ENCODE data around the gene NMBR. TPM values are rescaled to one million over a fixed set of nuclear protein-coding genes. Genes with fewer than 3 reads are reported as not detected.

The NMBR gene
- total RNA-seq, 4 donors from 2014 or later: not detected

DNA sequence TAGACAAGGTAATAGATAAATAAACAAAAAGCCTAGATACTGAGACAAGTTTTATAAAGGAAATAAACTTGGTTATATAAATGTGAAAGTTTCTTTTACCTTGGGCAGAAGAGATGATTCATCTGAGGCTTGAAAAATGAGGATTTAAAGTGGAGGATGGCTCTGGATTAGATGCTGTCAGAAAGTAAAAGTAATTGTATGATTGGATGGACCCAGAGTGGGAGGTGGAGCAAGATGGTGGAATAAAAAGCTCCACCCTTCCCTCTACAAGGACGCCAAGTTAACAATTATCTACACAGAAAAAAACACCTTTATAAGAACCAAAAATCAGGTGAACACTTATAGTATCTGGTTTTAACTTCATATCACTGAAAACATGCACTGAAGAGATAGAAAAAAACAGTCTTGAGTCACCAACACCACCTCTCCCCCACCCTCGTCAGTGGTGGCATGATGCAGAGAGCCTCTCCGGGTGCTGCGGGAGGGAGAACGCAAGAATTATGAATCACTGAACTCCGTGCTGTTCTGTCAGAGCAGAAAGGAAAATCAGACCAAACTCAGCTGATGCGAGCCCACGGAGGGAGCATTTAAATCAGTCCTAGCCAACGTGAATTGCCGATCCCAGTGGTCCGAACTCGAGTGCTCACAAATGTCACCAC, 98.9 kb downstream of the NMBR start:
- TF ChIP-seq, protein P1, sequence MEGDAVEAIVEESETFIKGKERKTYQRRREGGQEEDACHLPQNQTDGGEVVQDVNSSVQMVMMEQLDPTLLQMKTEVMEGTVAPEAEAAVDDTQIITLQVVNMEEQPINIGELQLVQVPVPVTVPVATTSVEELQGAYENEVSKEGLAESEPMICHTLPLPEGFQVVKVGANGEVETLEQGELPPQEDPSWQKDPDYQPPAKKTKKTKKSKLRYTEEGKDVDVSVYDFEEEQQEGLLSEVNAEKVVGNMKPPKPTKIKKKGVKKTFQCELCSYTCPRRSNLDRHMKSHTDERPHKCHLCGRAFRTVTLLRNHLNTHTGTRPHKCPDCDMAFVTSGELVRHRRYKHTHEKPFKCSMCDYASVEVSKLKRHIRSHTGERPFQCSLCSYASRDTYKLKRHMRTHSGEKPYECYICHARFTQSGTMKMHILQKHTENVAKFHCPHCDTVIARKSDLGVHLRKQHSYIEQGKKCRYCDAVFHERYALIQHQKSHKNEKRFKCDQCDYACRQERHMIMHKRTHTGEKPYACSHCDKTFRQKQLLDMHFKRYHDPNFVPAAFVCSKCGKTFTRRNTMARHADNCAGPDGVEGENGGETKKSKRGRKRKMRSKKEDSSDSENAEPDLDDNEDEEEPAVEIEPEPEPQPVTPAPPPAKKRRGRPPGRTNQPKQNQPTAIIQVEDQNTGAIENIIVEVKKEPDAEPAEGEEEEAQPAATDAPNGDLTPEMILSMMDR (IDR thresholded peaks at IDR 0.05): no peak
- TF ChIP-seq POLR2A (IDR thresholded peaks at IDR 0.05): no peak
- no peak overlapping the region for H3K4me3 ChIP-seq (ENCODE audit: low read depth, poor library complexity, severe bottlenecking)
- WGBS, 2 donors: 91 to 92% methylated on average over 12 of the region's 12 CpGs
- intact Hi-C loops (cut with DNase I; ENCODE audit: low total_unique reads): no loop called here
- DNase-seq (ENCODE audit: low spot score in 2 of 2): no peak

DNA sequence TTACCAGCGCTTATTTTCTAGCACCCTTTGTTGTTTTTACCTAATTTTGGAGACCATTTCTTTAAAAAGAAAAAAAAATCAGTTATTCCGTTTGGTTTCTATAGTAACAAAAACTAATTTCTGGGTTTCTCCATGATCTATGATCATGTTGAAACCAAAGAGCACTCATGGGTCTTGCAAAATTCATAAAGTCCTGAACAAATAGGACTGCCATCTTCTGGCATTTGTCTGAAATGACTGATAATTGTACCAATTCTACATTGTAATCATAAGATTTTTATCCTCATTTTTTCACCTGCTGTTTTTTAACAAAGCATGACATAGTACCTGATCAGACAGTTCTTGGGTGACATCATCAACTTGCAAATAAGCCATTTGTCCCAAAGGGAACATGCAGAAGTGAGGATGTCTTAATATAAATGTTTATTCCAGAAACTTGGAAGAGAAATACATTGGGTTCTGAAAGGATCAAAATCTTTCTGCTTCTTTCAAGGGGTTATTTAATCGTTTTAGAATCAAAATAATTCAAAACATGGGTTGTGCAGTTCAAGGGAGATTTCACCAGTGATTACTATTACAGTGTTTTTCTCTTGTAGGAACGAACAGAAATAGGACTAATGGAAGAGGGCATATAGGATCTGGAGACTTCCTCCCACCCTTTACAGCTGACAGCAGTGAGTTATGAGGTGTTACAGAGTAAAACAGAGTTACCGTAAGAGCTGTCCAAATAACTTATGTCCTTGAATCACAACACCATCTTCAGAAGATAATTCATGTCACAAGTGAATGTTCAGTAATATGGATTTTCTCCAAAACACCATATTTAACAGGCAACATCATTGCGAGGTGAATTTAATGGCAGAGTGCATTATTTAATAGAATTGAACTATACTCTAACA, 101.3 kb downstream of the NMBR start:
- TF ChIP-seq, protein P1 (IDR thresholded peaks at IDR 0.05): no peak
- TF ChIP-seq POLR2A (IDR thresholded peaks at IDR 0.05): no peak
- no peak for DNase-seq (ENCODE audit: low spot score in 2 of 2)
- H3K4me3 ChIP-seq (ENCODE audit: low read depth, poor library complexity, severe bottlenecking): no peak overlapping the region
- intact Hi-C loops (cut with DNase I; ENCODE audit: low total_unique reads): no loop called here
- 30 to 33% methylated on average over 6 of the region's 6 CpGs for WGBS, 2 donors

DNA sequence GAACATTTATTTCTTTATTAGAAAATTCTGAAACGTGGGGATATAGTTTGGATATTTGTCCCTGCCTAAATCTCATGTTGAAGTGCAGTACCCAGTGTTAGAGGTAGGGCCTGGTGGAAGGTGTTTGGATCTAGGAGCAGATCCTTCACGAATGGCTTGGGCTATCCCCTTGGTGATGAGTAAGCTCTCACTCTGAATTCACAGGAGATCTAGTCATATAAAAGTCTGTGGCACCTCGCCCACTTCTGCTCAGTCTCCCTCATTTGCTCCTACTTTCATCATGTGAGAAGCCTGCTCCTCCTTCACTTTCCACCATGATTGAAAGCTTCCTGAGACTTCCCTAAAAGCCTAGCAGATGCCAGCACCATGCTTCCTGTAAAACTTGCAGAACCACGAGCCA, 111.0 kb downstream of the NMBR start:
- intact Hi-C loops (cut with DNase I; ENCODE audit: low total_unique reads): no loop called here
- TF ChIP-seq POLR2A (IDR thresholded peaks at IDR 0.05): no peak
- TF ChIP-seq, protein P1 (IDR thresholded peaks at IDR 0.05): no peak
- H3K4me3 ChIP-seq (ENCODE audit: low read depth, poor library complexity, severe bottlenecking): no peak overlapping the region
- WGBS, 2 donors: 76 to 80% methylated on average over 4 of the region's 4 CpGs
- DNase-seq (ENCODE audit: low spot score in 2 of 2): no peak

- no peak overlapping the region for H3K4me3 ChIP-seq (ENCODE audit: low read depth, poor library complexity, severe bottlenecking)
- intact Hi-C loops (cut with DNase I; ENCODE audit: low total_unique reads): no loop called here
- TF ChIP-seq POLR2A (IDR thresholded peaks at IDR 0.05): no peak
- TF ChIP-seq, protein P1 (IDR thresholded peaks at IDR 0.05): no peak
- 72 to 77% methylated on average over 4 of the region's 4 CpGs for WGBS, 2 donors
- DNase-seq (ENCODE audit: low spot score in 2 of 2): no peak
Measured at GRCh38 chr6:142031035-142031434, 115.9 kb downstream of the NMBR start.

GRCh38 chr6:142030115-142030619, 116.8 kb downstream of the NMBR start:
- no peak overlapping the region for H3K4me3 ChIP-seq (ENCODE audit: low read depth, poor library complexity, severe bottlenecking)
- no peak for DNase-seq (ENCODE audit: low spot score in 2 of 2)
- TF ChIP-seq, protein P1 (IDR thresholded peaks at IDR 0.05): no peak
- TF ChIP-seq POLR2A (IDR thresholded peaks at IDR 0.05): no peak
- WGBS, 2 donors: 67 to 71% methylated on average over 11 of the region's 11 CpGs
- intact Hi-C loops (cut with DNase I; ENCODE audit: low total_unique reads): no loop called here
